Mononuclear cell (primary cell): ENCODE results near the gene TNS1. TPM values are rescaled to one million over a fixed set of nuclear protein-coding genes. Genes with fewer than 3 reads are reported as not detected.

Experiments
- H3K27me3 ChIP-seq: 2 replicates; pipeline ENCODE4 v1.6.0; 2011; ENCODE audit warnings: low read length, control low read depth; ENCODE audit not compliant: insufficient read depth
- H3K4me1 ChIP-seq: 2 replicates; pipeline ENCODE4 v1.5.1; 2011; ENCODE audit warnings: mild to moderate bottlenecking, low read length, control low read depth; ENCODE audit not compliant: insufficient read depth
- H3K4me3 ChIP-seq: 2 replicates; pipeline ENCODE4 v1.5.1; 2011; ENCODE audit warnings: mild to moderate bottlenecking, low read length, moderate library complexity
- H3K9me3 ChIP-seq: 2 replicates; pipeline ENCODE4 v1.5.1; 2011; ENCODE audit warnings: low read depth, mild to moderate bottlenecking, control low read depth, low read length
- total RNA-seq: library from RNA; depleted of rRNA; stranded (reverse); fragments of >200 nt; gene quantifications from one replicate; pipeline ENCODE4 v1.2.3, GENCODE V29; 2012

TNS1 gene
- total RNA-seq, 1 donor: 3.5 TPM

DNA sequence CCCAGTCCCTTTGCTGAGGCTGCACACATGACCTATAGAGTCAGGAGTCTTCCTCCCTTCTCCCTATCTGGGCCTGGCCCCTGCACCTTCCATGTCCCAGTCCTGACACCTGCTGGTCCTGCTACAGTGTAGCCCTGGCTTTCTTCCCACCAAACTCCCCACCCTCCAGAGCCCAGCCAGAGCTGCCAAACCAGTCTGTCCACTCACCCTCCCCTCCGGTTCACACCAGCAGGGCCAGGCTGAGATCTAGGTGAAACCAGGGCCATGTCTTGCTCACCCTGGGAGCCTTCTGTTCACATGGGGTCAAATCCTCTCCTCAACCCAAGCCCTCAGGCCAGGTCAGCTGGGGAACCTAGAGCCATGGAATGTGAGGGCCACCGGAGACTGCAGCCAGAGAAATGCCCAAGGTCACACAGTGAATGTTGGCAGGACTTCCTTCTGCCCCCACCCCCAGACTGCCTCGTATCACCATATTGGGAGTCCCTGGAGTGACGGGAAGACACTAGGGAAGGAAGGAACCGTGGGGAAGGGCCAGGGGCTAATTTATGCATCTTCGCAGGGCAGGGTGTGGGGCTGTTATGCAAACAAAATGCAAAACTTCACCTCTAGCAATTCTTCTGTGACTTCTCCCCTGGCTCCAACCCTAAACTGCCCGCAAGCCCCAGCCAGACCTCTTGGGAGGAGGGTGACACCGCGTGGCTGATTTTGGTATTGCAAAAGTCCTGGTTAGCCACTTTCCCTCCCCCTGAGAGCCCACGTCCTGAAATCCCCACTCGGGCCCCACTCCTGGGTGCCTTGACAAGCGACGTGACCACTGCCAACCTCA, 14.6 kb downstream of the TNS1 start:
- no peaks in the 10 kb centered on the region for H3K4me1 ChIP-seq
- H3K27me3 ChIP-seq: no peaks in the 10 kb centered on the region
- H3K9me3 ChIP-seq: no peaks in the 10 kb centered on the region
- no peak overlapping the region for H3K4me3 ChIP-seq

DNA sequence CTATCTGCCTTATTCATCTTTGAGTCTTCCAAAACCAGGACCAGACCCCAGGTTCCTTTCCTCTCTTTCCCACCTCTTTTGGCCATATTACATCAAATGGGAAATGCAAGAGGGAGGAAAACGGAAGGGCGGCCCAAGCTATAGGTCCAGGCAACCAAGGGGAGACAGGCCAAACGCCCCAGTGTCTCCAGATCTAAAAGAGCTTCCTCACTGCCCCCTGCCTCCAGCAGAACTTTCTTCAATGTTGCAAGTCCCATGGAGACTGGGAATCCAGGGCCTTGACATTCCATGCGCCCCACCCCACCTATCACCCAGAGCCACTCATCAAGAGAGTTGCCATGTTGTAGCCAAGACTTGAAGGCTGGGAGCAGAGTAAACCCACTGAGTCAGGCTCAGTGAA, 15.4 kb downstream of the TNS1 start:
- Histone ChIP-seq H3K4me3 (no peak overlapping the region), H3K9me3 (no peaks in the 10 kb centered on the region), H3K27me3 (no peaks in the 10 kb centered on the region), H3K4me1 (no peaks in the 10 kb centered on the region)

DNA sequence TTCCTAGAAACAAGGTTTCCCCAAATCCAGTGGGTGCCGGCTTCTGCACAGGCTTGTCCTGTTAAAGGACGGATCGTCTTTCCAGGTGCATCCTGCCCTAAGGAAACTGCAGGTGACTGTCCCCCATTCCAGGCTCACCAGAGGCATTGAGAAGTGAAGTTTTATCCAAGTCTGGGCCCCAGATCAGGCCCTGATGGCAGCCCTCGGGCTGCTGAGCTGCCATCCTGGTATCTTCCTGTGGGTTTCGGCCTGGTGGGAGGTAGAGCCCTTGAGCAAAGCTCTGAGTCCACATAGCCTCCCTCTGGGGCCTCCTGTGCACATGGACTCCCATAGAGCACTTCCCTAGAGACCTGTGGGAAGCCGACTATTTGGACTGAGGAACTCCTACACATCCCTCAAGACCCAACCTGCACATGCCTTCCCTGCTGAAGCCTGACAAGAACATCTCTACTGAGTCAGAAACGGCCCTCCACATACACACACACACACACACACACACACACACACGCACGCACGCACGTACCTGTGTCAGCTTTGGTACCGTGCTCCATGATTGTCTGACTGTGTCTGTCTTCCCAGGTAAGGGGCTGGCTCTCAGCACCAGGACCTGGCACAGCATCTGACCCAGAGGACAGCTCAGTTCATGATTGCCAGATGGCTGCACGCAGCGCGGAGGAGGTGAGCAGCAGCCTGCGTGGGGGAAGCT, 16.4 kb downstream of the TNS1 start:
- H3K4me3 ChIP-seq: no peak overlapping the region
- H3K4me1 ChIP-seq: no peaks in the 10 kb centered on the region
- no peaks in the 10 kb centered on the region for H3K27me3 ChIP-seq
- no peaks in the 10 kb centered on the region for H3K9me3 ChIP-seq

DNA sequence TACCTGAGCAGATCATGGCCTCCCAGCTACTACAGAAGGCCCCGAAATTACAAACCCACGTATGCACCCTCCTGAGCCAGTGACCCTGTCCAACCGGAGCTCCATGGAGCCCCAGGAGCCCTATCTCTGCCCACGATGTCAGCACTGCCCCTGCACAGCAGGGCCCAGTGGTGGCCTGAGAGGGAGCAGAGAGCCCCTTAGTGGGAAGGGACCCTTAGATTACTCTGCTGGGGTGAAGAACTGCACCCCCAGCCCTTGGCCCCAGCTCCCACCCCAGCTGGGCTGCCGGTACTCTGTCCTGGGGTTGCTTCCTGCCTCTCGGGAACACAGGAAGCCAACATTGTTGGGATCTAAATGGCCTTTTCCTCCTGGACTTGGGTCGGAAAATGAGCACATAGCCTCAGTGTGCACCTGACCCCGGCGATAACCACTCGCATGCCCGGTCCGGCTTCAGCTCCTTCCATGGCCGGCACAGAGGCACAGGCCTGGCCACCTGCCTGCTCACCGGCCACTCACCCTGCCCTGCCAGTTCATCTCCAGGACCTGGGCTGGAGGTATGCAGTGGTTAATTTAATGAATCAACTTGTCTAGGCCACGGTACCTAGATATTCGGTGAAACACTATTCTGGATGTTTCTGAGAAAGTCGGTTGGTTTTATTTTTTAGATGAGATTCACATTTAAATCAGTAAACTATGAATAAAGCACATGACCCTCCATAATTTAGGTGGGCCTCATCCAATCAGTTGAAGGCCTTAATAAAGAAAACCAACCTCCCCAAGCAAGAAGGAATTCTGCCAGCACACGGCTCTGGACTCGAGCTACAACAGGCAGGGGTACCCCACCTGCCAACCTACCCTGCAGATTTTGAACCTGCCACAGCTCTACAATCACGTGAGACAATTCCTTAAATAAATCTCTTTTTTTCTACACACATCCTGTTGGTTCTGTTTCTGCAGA, 19.2 kb downstream of the TNS1 start:
- H3K4me1 ChIP-seq: no peaks in the 10 kb centered on the region
- H3K4me3 ChIP-seq: no peak overlapping the region
- H3K9me3 ChIP-seq: no peaks in the 10 kb centered on the region
- no peaks in the 10 kb centered on the region for H3K27me3 ChIP-seq

DNA sequence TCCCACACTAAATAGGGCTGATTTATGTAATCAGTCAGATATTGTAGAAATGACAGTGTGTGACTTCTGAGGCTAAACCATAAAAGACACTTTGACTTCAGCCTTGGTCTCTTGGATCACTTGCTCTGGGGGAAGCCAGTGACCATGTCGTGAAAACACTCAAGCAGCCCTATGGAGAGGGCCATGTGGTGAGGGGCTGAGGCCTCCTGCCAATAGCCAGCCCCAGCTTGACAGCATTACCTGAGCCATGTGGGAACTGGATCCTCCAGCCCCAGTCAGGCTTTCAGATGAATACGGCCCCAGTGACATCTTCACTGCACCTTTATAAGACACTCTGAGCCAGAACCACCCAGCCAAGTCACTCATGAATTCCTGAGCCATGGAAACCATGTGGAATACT, 20.8 kb downstream of the TNS1 start:
- Histone ChIP-seq H3K4me1 (no peaks in the 10 kb centered on the region), H3K27me3 (no peaks in the 10 kb centered on the region), H3K9me3 (no peaks in the 10 kb centered on the region), H3K4me3 (no peak overlapping the region)

DNA sequence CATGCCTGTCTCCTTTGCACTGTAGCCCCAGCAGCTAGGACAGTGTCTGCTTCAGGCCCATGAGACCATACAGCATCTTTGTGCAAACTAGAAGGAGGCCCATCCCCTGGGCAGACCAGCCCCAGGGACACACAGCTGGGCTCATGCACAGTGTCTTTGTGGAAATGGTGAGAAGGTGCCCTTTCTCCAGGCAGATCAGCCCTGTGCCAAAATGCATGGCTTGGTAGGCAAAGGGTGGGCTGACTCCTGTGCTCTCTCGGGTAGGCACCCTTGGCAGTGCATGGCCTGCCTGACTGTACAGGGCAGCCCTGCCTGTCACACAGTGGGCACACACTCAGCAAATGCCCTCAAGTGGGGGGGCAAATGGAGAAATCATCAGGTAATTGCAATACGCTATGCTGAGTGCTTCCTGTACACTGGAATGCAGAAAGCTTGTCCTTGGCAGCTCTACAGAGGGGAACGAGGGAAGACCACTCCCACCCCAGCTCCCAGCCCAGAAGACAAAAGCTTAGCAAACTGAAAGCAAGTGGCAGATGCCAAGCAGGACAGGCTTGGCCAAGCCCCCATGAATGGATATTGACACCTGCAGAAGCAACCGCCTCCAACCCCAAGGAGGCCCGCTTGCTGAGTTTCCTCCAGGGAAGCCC, 21.6 kb downstream of the TNS1 start:
- no peak overlapping the region for H3K4me3 ChIP-seq
- H3K9me3 ChIP-seq: no peaks in the 10 kb centered on the region
- H3K4me1 ChIP-seq: no peaks in the 10 kb centered on the region
- H3K27me3 ChIP-seq: no peaks in the 10 kb centered on the region

DNA sequence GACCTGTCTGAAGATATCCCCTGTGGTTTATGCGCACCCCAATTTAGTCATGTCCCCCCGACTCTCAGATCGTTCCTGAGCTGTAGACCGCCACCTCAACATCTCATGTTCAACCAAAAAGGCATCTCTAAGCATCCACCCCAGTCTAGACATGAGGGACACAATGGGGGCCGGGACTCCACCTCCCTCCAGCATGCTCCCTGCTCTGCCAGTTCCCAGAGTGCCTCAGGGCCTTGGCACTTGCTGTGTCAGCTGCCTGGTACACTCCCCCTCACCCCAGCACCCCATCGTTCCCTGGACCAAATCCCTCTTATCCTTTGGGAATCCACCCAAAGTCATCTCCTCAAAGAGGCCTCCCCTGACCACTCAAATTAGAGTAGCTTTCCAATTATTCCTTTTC, 22.2 kb downstream of the TNS1 start:
- Histone ChIP-seq H3K4me1 (no peaks in the 10 kb centered on the region), H3K9me3 (no peaks in the 10 kb centered on the region), H3K4me3 (no peak overlapping the region), H3K27me3 (no peaks in the 10 kb centered on the region)

DNA sequence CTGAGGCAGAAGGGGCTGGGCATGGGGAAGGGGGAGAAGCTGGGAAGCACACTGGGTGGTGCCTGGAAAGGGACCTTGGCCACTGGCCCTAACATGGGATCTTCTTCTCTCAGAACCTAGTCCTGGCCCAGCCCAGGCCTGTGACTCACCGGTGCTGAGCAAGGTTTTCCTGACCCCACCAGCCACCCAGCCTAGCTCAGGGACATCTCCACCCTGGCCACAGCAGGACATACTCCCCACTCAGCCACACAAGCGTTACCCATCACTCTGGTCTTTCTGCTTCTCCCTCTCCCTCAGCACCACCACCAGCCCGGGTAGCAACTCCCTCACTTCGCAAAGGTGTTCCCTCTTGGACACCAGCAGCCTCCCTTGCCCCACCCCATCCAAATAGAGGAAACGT, 22.8 kb downstream of the TNS1 start:
- Histone ChIP-seq H3K9me3 (no peaks in the 10 kb centered on the region), H3K4me3 (no peak overlapping the region)

DNA sequence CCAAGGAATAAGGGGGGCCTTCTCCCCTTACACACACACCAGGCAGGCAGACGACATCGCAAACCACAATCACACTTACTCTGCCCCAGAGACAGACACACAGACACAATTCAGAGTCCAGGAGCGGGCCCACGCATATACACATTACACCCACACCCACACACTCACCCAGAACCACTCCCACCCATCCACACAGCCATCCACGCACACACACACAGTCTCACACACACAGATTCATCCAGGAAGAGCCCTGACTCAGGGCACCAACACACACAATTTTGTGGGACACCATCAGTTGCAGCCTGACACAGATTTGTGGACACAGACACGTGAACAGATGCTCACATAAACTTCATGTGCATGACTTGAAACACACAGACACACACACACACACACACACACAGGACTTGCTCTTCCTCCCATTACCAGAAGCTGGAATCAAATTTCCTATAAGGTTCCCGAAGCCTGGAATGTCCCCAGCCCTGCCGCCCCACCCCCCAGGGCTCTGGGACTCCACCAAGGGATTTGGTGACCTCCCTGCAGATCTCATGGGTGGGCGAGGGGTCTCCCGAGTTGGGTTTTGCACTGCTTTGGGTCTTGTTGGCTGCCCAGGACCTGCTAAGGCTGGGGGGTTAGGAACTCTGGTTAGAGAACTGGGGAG, 23.5 kb downstream of the TNS1 start:
- Histone ChIP-seq H3K27me3 (no peaks in the 10 kb centered on the region), H3K4me3 (no peak overlapping the region), H3K9me3 (no peaks in the 10 kb centered on the region), H3K4me1 (no peaks in the 10 kb centered on the region)

More for the DNA sequence above, 22.8 kb downstream of the TNS1 start:
- Histone ChIP-seq H3K4me1 (no peaks in the 10 kb centered on the region), H3K27me3 (no peaks in the 10 kb centered on the region)

DNA sequence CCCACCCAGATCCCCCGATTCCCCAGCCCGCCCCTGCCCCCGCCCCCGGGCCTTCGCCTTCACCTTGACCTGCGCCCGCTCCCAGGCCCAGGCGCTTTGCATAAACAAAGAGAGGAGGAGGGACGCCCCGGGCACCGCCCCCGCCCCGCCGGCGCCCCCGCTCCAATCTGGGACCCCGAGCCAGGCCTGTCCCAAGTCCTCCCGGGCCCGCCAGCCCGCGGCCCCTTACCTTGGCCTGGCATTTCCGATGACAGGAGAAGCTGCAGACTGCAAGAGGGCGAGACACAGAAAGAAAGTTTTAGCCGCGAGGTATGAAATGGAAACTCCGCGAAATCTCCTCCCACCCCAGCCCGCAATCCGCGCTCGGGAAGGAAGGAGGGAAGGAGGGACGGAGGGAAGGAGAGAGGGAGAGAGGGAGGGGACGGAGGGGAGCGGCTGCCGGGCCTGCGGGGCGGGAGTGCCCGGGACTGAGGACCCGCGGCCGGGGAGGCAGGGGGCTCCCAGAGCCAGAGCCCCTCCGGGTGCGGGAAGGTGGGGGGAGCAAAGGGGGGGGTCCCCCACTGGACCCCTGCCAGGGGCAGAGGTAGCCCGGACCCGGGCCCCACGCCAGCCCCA, 24.2 kb downstream of the TNS1 start:
- no peaks in the 10 kb centered on the region for H3K27me3 ChIP-seq
- no peaks in the 10 kb centered on the region for H3K9me3 ChIP-seq
- no peaks in the 10 kb centered on the region for H3K4me1 ChIP-seq
- H3K4me3 ChIP-seq: no peak overlapping the region

DNA sequence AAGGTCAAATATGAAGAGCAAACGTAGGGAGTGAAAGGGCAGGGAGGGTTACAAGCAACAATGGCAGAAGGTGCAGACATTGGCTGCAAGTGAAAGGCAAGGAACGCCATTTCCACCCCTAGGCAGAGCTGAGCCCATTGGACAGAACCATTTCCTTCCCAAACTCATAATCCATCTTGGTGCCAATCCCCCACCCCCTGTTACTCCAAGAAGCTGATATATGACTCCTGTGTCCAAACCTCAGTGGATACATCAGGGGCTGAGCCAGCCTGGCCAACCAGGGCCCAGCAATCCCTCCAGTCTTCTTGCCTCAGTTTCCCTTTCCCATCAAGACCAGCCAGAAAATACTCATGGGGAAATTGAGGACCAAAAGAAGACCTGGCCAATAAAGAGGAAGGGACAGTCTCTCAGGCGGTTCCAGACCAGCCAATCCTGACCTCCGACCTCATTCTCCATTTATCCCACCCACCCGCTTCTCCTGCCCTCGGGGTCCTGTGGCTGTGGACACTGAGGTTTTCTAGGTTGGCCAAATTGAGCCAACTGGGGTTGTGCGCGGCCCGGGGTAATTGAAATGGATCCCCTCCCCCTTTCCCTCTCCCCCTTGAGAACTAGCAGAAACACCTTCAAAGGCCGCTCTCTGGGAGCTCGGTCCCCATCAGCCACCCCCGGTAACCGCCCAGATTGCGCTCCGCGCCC, 24.8 kb downstream of the TNS1 start:
- H3K9me3 ChIP-seq: no peaks in the 10 kb centered on the region
- no peak overlapping the region for H3K4me3 ChIP-seq
- H3K4me1 ChIP-seq: no peaks in the 10 kb centered on the region
- H3K27me3 ChIP-seq: no peaks in the 10 kb centered on the region

DNA sequence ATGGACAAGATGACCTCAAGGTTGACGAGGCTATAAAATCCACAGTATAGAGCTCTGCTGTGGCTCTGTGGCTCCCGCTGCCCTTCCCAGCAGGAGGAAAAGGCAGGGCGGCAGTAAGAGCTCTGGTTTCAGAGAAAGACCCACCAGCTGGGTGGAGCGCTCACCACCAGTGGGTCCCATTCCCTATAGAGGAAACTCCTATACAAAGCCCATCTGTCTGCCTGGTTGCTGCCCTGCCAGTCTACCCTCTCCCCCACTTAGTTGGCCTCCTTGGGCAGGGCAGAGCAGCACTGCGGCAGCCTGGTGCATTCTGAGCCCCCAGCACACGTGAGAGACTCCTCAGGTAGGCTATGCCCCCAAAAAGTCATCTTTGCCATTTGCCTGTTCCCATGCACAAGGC, 26.5 kb downstream of the TNS1 start:
- Histone ChIP-seq H3K4me1 (no peaks in the 10 kb centered on the region), H3K4me3 (no peak overlapping the region), H3K27me3 (no peaks in the 10 kb centered on the region), H3K9me3 (no peaks in the 10 kb centered on the region)

DNA sequence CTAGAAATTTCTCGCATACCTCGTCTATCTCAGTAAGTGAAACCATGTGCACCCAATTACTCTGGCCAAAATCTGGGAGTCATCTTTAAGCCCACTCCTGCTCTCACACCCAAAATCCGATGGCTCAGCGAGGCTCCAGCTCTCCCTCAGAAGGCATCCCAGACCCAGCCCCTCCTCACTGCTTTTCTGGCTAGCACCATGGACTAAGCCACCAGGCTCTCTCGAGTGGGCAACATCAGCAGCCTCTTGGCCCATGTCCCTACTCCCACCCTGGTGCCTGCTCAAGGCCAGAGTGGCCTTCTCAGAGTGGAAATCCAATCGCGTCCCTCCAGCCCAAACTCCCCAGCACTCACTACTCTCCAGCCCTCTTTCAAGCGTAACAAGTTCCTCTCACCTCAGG, 27.2 kb downstream of the TNS1 start:
- Histone ChIP-seq H3K27me3 (no peaks in the 10 kb centered on the region), H3K9me3 (no peaks in the 10 kb centered on the region), H3K4me3 (no peak overlapping the region), H3K4me1 (no peaks in the 10 kb centered on the region)
